OCI-M2 (cell line): Measurements from ENCODE around the gene CYP2D6.
A peak's percentile ranks its signal among the peaks of the same experiment; 100 is the strongest.

Experiments used
- DNase-seq: peaks from one replicate; lab custom pipeline; 2025; ENCODE audit not compliant: unreplicated experiment; lab: John Stamatoyannopoulos, UW

Gene CYP2D6

GRCh38 chr22:42086051-42086450 is 44.6 kb downstream of the CYP2D6 start:
- no peak for DNase-seq

GRCh38 chr22:42084874-42085273 is 45.7 kb downstream of the CYP2D6 start:
- DNase-seq, result no peak

DNA sequence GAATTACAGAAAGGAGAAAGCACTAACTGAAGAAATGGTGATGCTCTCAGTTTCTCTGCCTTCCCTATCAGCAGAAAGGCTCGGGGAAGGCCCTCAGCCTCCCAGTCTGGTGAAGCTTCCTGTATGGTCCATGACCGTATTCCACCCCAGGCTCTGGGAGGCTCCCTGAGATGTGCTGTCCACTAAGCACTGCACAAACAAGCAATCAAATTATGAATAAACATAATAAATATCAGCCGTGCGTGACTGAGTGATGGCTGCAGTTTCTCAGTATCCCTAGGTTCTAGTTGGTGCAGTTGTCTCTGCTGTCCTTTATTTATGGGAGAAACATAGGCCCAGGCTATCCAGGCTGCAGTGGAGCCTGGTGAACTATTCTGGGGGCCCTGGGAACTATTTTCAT is 47.5 kb downstream of the CYP2D6 start:
- DNase-seq, result no peak

DNA sequence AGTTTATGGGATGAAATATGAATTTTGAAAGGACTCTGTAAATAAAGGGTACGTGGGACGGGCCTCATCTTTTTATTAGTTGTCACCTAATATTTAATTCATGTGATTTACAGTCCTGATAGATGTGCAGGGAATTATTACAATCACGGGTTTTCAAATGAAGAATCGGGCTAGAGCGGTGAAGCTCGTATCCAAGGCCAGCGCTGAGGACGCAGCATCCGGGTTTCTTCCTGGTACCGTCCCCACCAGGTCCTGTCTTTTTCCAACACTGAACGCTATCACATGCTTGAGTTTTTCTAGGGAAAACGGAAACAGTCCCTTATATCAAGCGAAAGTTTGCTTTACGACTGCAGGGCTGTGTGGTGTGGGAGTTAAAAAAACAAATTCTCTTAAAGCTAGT is 50.3 kb downstream of the CYP2D6 start:
- no peak for DNase-seq

DNA sequence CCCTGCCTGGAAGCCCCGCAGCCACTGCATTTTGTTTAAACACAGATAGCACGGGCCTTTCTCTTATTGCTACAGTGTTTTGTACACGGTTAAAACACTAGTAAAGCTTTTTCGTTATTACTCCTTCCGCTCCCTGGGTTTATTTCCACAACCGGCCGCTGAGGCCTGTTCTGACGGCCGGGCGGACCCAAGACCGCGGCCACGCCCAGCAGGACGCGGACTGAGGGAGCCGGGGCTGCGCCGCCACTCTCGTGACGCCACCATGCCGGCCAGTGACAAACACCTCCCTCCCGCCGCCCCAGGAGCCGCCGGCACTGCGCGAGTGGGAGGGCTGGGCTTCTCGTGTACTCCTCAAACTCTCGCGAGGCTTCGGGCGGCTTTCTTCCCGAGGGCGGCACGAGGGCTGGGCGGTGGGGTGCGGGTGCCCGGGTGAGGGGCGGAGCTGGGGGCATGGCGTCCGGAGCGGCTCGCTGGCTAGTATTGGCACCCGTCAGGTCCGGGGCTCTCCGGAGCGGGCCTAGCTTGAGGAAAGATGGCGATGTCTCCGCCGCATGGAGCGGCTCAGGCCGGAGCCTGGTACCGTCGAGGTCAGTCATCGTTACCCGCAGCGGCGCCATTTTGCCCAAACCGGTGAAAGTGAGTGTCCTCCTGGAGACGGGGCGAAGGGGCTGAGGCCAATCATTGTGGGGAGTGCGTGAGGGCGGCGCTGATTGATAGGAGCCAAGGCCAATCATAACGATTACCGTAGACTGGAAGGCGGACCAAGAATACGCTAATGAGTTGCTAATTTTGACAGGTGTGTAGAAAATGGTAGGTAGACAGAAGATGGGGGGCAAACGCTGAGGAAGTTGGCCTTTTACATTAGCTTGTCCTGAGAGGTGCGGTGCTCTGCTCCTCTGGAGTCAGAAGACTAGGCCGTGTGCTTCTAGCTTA is 51.0 kb downstream of the CYP2D6 start, which contains the start of gene SMDT1:
TSS of gene SMDT1 (plus strand) at position 382 of the 933 bp plus-strand sequence. CDS start at position 451, 69 bp downstream.
- peak; percentile 85 for DNase-seq

DNA sequence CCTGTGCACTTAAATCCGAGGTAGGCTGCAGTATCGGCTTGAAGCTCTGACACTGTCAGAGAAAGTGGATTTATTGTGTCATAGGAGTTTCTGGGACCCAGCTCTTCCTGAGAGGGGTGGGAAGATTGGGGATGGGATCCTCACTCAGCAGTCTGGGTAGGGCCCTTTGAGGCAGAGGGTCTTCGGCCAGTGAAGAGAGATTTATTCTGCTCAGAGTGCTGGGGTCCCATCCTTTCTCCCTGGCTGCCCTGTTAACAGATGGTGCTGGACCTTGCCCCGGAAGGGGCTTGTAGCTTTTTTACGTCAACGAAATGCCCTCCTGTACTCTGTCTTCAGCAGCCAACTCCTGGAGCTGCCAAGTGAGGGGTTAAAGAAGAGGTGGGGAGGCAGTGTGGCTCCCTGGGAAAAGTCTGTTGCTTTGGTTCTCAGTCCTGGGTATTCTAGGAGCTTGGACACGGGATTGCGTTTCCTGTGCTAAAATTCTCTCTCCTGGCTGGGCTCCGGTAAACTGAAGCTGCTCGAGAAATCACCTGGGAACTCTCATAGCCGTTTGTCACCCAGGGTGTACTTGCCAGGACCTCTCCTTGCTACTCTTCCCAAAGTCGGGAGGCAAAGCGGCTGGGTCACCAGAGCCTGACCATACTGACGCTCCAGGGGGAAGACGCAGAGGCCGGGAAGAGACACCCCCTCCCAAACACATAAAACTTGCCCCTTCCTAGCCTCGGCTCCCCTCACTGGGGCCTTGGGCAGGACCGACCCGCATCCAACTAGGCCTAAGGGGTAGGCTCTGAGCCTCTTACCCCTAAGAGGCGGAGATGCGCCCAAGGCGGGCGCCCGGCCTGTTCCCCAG is 51.9 kb downstream of the CYP2D6 start:
- DNase-seq, result no peak

GRCh38 chr22:42077486-42078125 is 53.0 kb downstream of the CYP2D6 start:
- no peak for DNase-seq

- DNase-seq, result no peak
Measured at GRCh38 chr22:42076764-42077485, 53.7 kb downstream of the CYP2D6 start.
